Stimulated activated CD4-positive, alpha-beta T cell treated with anti-CD3 and anti-CD28 coated beads, Interleukin-15, amount 100 ng/mL, for 1 hour (primary cell): ENCODE measurements around the gene SLC22A7.
"Not testable (repeated sequence)": the region's sequence is repeated elsewhere in the genome, so short reads cannot be mapped to it uniquely, and the experiment has no call there.

ENCODE experiments used
- DNase-seq, 2 donors: peaks; one replicate each; pipeline ENCODE4 v3.0.0-alpha.2; 2020; ENCODE audit warnings: low read depth in 1 of 2, low spot score in 1 of 2

Gene SLC22A7

DNA sequence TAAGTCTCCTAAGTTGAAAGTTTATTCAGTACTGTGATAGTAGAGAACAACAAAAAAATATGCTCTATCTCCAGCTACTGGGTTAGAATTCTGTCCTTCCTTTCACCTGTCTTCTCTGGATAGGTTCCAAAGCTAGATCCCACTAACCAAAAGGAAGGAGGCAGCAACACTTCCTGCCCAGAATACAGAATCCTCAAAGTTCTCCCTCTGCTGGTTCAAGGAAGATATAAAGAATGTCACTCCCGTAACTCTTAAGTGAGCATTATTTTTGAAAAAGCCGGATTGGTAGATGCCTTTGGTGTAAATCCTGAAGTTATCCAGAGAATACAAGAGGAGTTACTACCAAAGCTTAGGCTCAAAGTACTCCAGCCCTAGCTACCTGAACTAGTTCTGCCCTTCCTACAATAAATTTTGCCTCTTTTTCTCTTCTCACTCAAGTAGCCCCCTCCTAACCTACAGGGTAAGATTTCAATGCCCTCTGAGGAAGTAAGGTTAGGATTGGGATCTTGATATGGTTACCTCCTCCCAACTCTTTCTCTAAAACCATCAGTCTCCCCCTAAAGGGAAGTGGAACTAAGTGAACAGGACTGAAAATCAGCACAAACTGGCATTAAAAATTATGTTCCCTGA, 36.5 kb downstream of the SLC22A7 start:
- DNase-seq: no peak

DNA sequence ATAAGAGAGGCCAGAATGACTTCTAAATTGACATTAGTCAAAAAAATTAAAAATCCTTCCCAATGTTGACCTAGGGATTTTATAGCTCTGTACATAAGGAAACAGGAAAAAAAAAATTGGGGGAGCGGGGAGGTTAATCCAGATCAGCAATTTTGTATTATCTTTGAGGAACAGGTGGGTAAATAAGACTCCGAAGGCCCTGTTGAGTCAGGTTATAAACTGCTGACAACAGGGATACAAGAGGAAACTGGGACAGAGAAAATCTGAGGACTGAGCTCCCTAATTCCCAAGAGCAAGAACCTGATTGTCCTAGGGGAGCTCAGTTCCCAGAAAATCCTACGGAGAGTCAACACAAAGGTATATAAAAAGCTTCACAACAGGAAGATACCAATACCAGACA, 37.4 kb downstream of the SLC22A7 start:
- DNase-seq: no peak

DNA sequence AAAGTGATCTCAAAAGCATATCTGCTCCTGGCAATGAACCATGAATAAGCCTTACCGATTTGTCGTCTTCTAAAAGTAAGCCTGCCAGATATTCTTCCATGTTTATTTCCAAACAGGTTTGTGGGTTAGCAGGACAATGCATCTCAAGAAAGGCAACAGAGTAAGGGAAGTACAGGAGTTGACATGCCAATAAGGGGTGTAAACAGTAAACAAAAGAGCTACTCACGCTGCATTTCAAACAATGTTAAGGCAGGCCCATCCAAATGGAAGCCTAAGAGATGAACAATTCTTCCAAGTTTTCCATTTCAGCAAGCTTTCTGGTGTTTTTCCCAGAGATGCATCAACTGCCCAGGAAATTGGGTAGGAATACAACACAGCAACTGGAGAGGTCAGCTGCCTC, 38.3 kb downstream of the SLC22A7 start:
- DNase-seq: no peak

DNA sequence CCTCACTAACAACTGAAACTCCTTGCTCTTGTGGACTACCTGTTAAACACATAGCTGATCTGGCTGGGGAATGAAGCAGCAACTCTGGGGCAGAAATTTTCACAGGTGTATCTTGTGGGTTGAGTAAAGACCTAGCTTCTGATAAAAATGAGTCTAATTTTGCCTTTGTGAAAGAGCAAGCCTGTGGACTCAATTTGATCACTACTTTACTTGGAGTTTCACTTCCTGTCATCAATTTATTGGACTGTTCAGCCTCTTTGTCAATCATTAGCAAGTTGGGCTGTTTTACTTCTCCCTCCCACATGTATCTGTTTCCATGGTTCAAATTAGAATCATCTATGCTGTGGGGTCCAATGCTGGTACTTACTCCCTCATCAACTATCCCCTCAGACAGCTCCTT, 40.2 kb downstream of the SLC22A7 start:
- no peak for DNase-seq

DNA sequence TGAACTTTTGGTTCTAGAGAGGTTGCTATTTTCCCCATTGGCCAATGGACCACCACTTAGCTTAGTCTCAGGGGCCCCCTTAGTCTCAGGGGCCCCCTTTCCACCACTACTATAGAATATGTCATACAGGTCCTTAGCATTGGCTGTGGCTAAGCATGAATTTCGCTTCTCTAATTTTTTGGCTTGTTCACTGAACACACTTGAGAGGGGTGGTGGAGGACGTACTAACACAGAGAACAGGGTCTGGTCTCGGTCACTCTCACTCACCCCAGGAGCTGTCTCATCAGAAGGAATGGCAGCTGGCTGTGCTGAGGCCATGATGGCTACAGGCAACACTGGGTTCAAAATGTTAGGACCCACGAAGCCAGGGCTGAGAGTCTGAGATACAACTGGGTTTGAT, 41.1 kb downstream of the SLC22A7 start:
- no peak for DNase-seq

DNA sequence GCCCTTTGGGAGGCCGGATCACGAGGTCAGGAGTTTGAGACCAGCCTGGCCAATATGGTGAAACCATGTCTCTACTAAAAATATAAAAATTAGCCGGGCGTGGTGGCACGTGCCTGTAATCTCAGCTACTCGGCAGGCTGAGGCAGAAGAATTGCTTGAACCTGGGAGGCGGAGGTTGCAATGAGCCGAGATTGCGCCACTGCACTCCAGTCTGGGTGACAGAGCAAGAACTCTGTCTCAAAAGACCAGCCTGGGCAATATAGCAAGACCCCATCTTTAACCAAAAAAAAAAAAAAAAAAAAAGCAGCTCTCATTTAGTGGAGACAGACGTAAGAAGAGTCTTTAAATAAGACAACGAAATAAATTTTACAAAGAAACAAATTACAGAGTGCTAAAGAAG, 48.2 kb downstream of the SLC22A7 start:
- DNase-seq: not testable (repeated sequence)

DNA sequence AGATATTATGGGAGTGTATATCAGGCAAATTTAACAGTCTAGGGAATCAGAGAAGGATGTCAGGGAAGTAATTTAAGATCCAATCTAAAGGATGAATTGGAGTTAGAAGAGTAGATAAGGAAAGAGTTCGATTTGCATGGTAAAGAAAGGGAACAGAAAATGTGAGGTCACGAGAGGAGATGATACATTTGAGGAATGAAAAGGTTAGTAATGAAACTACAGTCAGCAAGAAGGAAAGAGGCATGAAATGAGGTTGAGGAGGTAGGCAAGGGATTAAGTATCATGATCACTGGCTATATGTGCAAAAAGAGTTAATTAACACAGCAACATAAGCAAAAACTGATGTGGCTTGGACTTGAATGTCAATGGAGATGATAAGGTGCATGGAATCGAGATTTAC, 49.0 kb downstream of the SLC22A7 start:
- DNase-seq: no peak

DNA sequence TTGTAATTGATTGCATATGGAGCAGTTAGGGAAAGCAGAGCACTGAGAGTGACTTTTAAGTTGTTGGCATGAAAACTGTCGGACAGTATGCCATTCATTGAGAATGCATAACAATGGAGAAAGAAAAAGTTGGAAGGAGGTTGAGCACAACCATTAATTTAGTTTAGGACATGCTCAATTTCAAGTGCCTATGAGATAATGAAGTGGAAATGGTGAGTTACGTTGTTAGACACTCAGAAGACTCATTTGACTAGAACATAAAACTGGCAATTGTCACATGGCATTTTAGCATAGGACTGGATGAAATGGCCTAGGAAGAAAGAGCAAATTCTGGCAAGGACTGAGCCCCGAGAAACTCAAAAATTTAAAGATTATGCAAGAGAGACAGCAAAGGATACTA, 49.4 kb downstream of the SLC22A7 start:
- no peak for DNase-seq

DNA sequence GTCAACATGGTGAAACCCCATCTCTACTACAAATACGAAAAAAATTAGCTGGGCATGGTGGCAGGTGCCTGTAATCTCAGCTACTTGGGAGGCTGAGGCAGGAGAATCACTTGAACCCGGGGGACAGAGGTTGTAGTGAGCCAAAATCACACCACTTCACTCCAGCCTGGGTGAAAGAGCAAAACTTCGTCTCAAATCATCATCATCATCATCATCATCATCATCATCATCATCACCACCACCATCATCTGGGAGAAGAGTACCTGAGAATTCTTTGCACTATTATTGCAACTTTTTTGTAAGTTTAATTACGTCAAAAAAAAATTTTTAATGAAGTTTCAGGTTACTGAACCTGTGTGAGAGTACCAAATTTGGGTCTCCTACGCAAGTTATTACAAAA, 53.9 kb downstream of the SLC22A7 start:
- DNase-seq: not testable (repeated sequence)
